Loucy (cell line): ENCODE results near the gene MGAT4C.

Experiments used
- EZH2phosphoT487 ChIP-seq: fragments of 200-600 bp; IDR thresholded peaks from 2 replicates; pipeline ENCODE4 v1.6.1; 2018; ENCODE audit warnings: antibody characterized with exemption, mild to moderate bottlenecking, moderate library complexity, borderline replicate concordance
- TF ChIP-seq, protein P1 (sequence below): fragments of 200-600 bp; sonication (generic); conservative IDR thresholded peaks from 2 replicates; pipeline ENCODE4 v1.5.1; 2014; ENCODE audit warnings: mild to moderate bottlenecking, antibody characterized with exemption, low read length

DNA sequence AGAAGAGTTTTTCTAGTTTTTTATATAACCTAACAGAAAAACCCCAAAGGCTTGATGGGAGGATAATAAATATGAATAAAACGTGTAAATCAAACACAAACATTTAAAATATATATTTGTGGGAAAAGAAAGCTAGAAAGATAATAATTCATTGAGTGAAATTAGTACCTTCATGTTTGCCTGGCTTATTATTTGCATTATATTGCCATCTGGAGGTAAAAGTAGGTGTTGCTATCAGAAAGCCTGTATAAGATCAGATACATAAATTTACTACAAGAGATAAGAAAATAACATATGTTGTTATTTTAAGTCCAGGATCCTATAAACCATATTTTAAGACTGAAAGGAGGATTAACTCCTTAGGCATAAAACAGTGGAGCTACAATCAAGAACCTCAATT lies 304.4 kb downstream of the MGAT4C start:
- TF ChIP-seq, protein P1, sequence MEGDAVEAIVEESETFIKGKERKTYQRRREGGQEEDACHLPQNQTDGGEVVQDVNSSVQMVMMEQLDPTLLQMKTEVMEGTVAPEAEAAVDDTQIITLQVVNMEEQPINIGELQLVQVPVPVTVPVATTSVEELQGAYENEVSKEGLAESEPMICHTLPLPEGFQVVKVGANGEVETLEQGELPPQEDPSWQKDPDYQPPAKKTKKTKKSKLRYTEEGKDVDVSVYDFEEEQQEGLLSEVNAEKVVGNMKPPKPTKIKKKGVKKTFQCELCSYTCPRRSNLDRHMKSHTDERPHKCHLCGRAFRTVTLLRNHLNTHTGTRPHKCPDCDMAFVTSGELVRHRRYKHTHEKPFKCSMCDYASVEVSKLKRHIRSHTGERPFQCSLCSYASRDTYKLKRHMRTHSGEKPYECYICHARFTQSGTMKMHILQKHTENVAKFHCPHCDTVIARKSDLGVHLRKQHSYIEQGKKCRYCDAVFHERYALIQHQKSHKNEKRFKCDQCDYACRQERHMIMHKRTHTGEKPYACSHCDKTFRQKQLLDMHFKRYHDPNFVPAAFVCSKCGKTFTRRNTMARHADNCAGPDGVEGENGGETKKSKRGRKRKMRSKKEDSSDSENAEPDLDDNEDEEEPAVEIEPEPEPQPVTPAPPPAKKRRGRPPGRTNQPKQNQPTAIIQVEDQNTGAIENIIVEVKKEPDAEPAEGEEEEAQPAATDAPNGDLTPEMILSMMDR: peak; percentile 73
- TF ChIP-seq EZH2phosphoT487: no peak
